ENCODE results near the gene CTNND1. TPM values are rescaled to one million over a fixed set of nuclear protein-coding genes. Genes with fewer than 3 reads are reported as not detected.
"Not testable (repeated sequence)": the region's sequence is repeated elsewhere in the genome, so short reads cannot be mapped to it uniquely, and the experiment has no call there.

CTNND1 gene, protein sequence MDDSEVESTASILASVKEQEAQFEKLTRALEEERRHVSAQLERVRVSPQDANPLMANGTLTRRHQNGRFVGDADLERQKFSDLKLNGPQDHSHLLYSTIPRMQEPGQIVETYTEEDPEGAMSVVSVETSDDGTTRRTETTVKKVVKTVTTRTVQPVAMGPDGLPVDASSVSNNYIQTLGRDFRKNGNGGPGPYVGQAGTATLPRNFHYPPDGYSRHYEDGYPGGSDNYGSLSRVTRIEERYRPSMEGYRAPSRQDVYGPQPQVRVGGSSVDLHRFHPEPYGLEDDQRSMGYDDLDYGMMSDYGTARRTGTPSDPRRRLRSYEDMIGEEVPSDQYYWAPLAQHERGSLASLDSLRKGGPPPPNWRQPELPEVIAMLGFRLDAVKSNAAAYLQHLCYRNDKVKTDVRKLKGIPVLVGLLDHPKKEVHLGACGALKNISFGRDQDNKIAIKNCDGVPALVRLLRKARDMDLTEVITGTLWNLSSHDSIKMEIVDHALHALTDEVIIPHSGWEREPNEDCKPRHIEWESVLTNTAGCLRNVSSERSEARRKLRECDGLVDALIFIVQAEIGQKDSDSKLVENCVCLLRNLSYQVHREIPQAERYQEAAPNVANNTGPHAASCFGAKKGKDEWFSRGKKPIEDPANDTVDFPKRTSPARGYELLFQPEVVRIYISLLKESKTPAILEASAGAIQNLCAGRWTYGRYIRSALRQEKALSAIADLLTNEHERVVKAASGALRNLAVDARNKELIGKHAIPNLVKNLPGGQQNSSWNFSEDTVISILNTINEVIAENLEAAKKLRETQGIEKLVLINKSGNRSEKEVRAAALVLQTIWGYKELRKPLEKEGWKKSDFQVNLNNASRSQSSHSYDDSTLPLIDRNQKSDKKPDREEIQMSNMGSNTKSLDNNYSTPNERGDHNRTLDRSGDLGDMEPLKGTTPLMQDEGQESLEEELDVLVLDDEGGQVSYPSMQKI
- 100 to 1,000 TPM; 311 to 545 (median 448) TPM for total RNA-seq
- long read RNA-seq, donor 1, full-length matches to known transcripts = 37 of 99 reads
- long read RNA-seq, donor 1, partial matches to known transcripts = 17 of 99 reads
- long read RNA-seq, donor 1, other reads (novel, unspliced or antisense) = 45 of 99 reads
- long read RNA-seq, donor 2, full-length matches to known transcripts = 5 of 28 reads
- long read RNA-seq, donor 2, partial matches to known transcripts = 3 of 28 reads
- long read RNA-seq, donor 2, other reads (novel, unspliced or antisense) = 20 of 28 reads

DNA sequence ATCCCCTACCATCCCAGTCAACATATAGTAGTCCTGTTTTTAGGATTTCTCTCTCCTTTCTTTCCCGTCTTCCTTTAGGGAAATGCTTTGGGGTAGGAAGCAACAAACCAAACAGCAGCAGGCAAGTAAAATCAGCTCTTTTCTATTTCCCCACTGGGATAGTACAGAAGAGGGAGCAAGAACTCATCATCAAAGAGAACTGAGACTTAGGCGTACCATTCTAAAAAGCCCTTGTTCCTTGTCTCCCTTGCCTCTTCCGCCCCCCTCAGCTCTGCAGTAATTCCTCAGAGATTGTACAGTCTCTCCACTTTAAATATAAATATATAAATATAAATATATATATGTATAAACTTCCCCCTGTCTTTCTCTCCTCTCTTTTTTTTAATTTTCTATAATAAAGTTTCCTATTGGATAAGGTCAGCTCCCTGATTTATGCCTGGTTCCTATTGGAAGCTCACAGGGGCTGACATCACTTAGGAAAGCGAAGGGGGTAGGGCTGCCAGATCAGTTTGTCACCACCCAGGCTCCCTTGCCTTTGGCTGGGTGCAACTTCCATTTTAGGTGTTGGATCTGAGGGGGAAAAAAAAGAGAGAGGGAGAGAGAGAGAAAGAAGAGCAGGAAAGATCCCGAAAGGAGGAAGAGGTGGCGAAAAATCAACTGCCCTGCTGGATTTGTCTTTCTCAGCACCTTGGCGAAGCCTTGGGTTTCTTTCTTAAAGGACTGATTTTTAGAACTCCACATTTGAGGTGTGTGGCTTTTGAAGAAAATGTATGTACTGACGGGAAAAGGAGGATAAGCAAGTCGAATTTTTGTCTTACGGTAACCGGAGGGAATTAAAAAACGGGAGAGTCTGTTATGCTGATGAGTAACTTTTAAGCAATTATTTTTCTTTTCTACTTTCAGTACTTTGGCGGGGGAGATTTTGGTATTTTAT, at the start of gene CTNND1:
CTNND1 (plus strand) TSS at position 502 of the 934 bp plus-strand sequence. CDS start 29,677 bp downstream, outside the sequence.
- DNase-seq (peak; percentile 81 to 92 (median 84)), ATAC-seq (peak; percentile 95)
- peak within 1 kb of the TSS; percentile 31 for H3K4me3 ChIP-seq
- H3K4me1 ChIP-seq (ENCODE audit: low read depth) = peaks cover 15% of the 10 kb centered on the region
- no peak for TF ChIP-seq CTCF (IDR thresholded peaks at IDR 0.05)
- intact Hi-C loops (cut with DNase I, micrococcal nuclease) = loop anchor here in 1 of 2 donors (5.0 kb wide), 1 partner anchor 36 kb away; no protein-coding TSS in a partner anchor
- no peaks in the 10 kb centered on the region for H3K36me3 ChIP-seq (ENCODE audit: low read depth)
- no peaks in the 10 kb centered on the region for H3K9me3 ChIP-seq

- Histone ChIP-seq H3K4me1 (ENCODE audit: low read depth) (peaks cover 21% of the 10 kb centered on the region), H3K36me3 (ENCODE audit: low read depth) (no peaks in the 10 kb centered on the region), H3K9me3 (no peaks in the 10 kb centered on the region), H3K4me3 (peak within 1 kb of the TSS; percentile 92)
- no peak for TF ChIP-seq CTCF (IDR thresholded peaks at IDR 0.05)
- DNase-seq (peak; percentile 92 to 97 (median 94)), ATAC-seq (peak; percentile 93)
- intact Hi-C loops (cut with DNase I, micrococcal nuclease) = no loop called here
Observed at GRCh38 chr11:57712256-57713150, 49.1 kb upstream of the CTNND1 start, which contains the start of gene TMX2. Gene TMX2 (plus strand): TSS chr11:57712593. CDS start chr11:57712619, 26 bp downstream.

DNA sequence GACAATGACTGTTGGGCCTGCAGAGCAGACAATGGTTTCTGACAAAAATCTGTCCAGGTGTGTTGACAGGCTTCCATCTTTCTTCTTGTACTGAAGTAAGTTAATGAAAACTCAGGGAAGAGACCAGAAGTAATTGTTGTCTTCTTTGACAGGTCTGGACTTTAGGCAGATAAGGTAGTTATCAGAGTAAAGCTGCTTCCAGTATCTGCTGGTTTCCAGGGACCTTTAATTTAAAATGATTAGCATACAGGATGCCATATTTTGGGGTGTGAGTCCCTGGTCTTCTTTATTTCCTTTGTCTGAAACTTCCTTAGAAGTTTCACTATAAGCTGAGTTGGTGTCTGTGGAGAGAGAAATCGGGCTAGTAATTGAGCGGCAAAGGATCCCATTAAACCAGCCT, 47.8 kb upstream of the CTNND1 start:
- Histone ChIP-seq H3K36me3 (ENCODE audit: low read depth) (no peaks in the 10 kb centered on the region), H3K9me3 (no peaks in the 10 kb centered on the region), H3K4me3 (no peak overlapping the region), H3K4me1 (ENCODE audit: low read depth) (peaks cover 21% of the 10 kb centered on the region)
- intact Hi-C loops (cut with DNase I, micrococcal nuclease) = no loop called here
- no peak for TF ChIP-seq CTCF (IDR thresholded peaks at IDR 0.05)
- ATAC-seq = no peak
- no peak for DNase-seq

DNA sequence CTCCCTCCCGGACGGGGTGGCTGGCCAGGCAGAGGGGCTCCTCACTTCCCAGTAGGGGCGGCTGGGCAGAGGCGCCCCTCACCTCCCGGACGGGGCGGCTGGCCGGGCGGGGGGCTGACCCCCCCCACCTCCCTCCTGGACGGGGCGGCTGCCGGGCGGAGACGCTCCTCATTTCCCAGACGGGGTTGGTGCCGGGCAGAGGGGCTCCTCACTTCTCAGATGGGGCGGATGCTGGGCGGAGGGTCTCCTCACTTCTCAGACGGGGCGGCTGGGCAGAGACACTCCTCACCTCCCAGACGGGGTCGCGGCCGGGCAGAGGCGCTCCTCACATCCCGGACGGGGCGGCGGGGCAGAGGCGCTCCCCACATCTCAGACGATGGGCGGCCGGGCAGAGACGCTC, 44.9 kb upstream of the CTNND1 start:
- DNase-seq; H3K9me3 ChIP-seq; ATAC-seq; H3K4me3 ChIP-seq; H3K36me3 ChIP-seq (ENCODE audit: low read depth); intact Hi-C loops (cut with DNase I, micrococcal nuclease): not testable (repeated sequence)
- peaks cover 11% of the 10 kb centered on the region for H3K4me1 ChIP-seq (ENCODE audit: low read depth)
